ENCODE results near the gene NEMF. TPM values are rescaled to one million over a fixed set of nuclear protein-coding genes. Genes with fewer than 3 reads are reported as not detected.
"Not testable (repeated sequence)": the region's sequence is repeated elsewhere in the genome, so short reads cannot be mapped to it uniquely, and the experiment has no call there.

Gene NEMF
- total RNA-seq, 1 experiment from 2014 or later: 62.7 TPM

- CTCF ChIA-PET: no interaction called here
- H3K9me3 ChIP-seq: peaks cover 11% of the 10 kb centered on the region; the same call in 1 of the 2 replicates
These were observed 35.7 kb downstream of the NEMF start for GRCh38 chr14:49816844-49817243.

GRCh38 chr14:49816118-49816517 lies 36.5 kb downstream of the NEMF start:
- CTCF ChIA-PET; POLR2A ChIA-PET; H3K4me1 ChIP-seq; H3K4me3 Mint-ChIP-seq (ENCODE audit: unreplicated experiment); H3K27me3 ChIP-seq (replicated peaks; ENCODE audit: control insufficient read depth, insufficient read depth, low read length); BruUV-seq (replicated peaks); intact Hi-C loops (cut with micrococcal nuclease; ENCODE audit: unreplicated experiment); H3K36me3 ChIP-seq (ENCODE audit: control insufficient read depth, insufficient read depth, low read length); H3K27me3 Mint-ChIP-seq (ENCODE audit: insufficient read depth, unreplicated experiment); H3K4me3 ChIP-seq (ENCODE audit: low read depth, low read length): not testable (repeated sequence)
- peaks cover 82% of the 10 kb centered on the region for H3K36me3 Mint-ChIP-seq (ENCODE audit: insufficient read depth, unreplicated experiment)
- peaks cover 17% of the 10 kb centered on the region for H3K9me3 Mint-ChIP-seq (ENCODE audit: unreplicated experiment)
- peaks cover 12% of the 10 kb centered on the region for H3K4me1 Mint-ChIP-seq (ENCODE audit: low read depth, unreplicated experiment)
- DNase-seq: peak in 1 of 2 experiments; percentile 49
- H3K9me3 ChIP-seq: peaks cover 11% of the 10 kb centered on the region; the same call in 1 of the 2 replicates
- H3K27ac Mint-ChIP-seq (ENCODE audit: unreplicated experiment): peak overlapping the region; percentile 39

More at GRCh38 chr14:49816844-49817243, 35.7 kb downstream of the NEMF start:
- Mint-ChIP-seq H3K4me1 (ENCODE audit: low read depth, unreplicated experiment) (peaks cover 12% of the 10 kb centered on the region), H3K27ac (ENCODE audit: unreplicated experiment) (peak overlapping the region; percentile 39), H3K9me3 (ENCODE audit: unreplicated experiment) (peaks cover 17% of the 10 kb centered on the region), H3K27me3 (ENCODE audit: insufficient read depth, unreplicated experiment) (no peaks in the 10 kb centered on the region), H3K4me3 (ENCODE audit: unreplicated experiment) (no peak overlapping the region), H3K36me3 (ENCODE audit: insufficient read depth, unreplicated experiment) (peaks cover 75% of the 10 kb centered on the region)
- H3K4me3 ChIP-seq (ENCODE audit: low read depth, low read length): no peak overlapping the region
- no peak for DNase-seq
- POLR2A ChIA-PET: no interaction called here
- 0 out of 2 replicates have a peak, but pooled peaks cover 1% of the 10 kb centered on the region for H3K36me3 ChIP-seq (ENCODE audit: control insufficient read depth, insufficient read depth, low read length)
- intact Hi-C loops (cut with micrococcal nuclease; ENCODE audit: unreplicated experiment): no loop called here
- no peaks in the 10 kb centered on the region for H3K27me3 ChIP-seq (replicated peaks; ENCODE audit: control insufficient read depth, insufficient read depth, low read length)
- H3K4me1 ChIP-seq: peaks cover 8% of the 10 kb centered on the region; the same call in 1 of the 2 replicates
- no TSS peak for BruUV-seq (replicated peaks)
- TF ChIP-seq CTCF (IDR thresholded peaks at IDR 0.05; ENCODE audit: insufficient read depth in 1 of 2, low read depth in 1 of 2, low read length in 1 of 2, severe bottlenecking in 1 of 2, unreplicated experiment in 1 of 2): no peak

GRCh38 chr14:49808780-49809179 lies 43.8 kb downstream of the NEMF start:
- intact Hi-C loops (cut with micrococcal nuclease; ENCODE audit: unreplicated experiment): no loop called here
- no TSS peak for BruUV-seq (replicated peaks)
- no peak for DNase-seq
- no peak overlapping the region for H3K4me3 Mint-ChIP-seq (ENCODE audit: unreplicated experiment)
- H3K9me3 Mint-ChIP-seq (ENCODE audit: unreplicated experiment): no peaks in the 10 kb centered on the region
- peaks cover 76% of the 10 kb centered on the region for H3K36me3 Mint-ChIP-seq (ENCODE audit: insufficient read depth, unreplicated experiment)
- no peak overlapping the region for H3K27ac Mint-ChIP-seq (ENCODE audit: unreplicated experiment)
- Histone ChIP-seq H3K9me3 (no peaks in the 10 kb centered on the region), H3K36me3 (ENCODE audit: control insufficient read depth, insufficient read depth, low read length) (no peaks in the 10 kb centered on the region; the same call in 1 of the 2 replicates), H3K27me3 (replicated peaks; ENCODE audit: control insufficient read depth, insufficient read depth, low read length) (no peaks in the 10 kb centered on the region), H3K4me3 (ENCODE audit: low read depth, low read length) (no peak overlapping the region), H3K4me1 (no peaks in the 10 kb centered on the region)
- no peaks in the 10 kb centered on the region for H3K4me1 Mint-ChIP-seq (ENCODE audit: low read depth, unreplicated experiment)
- ChIA-PET CTCF (no interaction called here), POLR2A (interaction anchor here (0.6 kb wide), 1 partner anchor 60 kb away, joined by 4 read pairs; no protein-coding TSS in a partner anchor)
- no peaks in the 10 kb centered on the region for H3K27me3 Mint-ChIP-seq (ENCODE audit: insufficient read depth, unreplicated experiment)
- no peak for TF ChIP-seq CTCF (IDR thresholded peaks at IDR 0.05; ENCODE audit: insufficient read depth in 1 of 2, low read depth in 1 of 2, low read length in 1 of 2, severe bottlenecking in 1 of 2, unreplicated experiment in 1 of 2)
